RWPE2 (cell line): ENCODE measurements around the gene PNMA6E.

Source experiments
- ATAC-seq: fragments of 200-7000 bp; cut with Tn5 transposase; 3 replicates; pipeline ENCODE4 v1.9.1; 2021; ENCODE audit warnings: low read depth
- DNase-seq: peaks from one replicate; pipeline ENCODE4 v3.0.0-alpha.2; 2020; ENCODE audit warnings: low spot score
- H3K27ac ChIP-seq: fragments of 450-650 bp; 2 replicates; pipeline ENCODE4 v1.5.1; 2017; ENCODE audit warnings: mild to moderate bottlenecking; ENCODE audit not compliant: poor library complexity, severe bottlenecking
- H3K27me3 ChIP-seq: fragments of 250-450 bp; sonication (Bioruptor Pico); 2 replicates; pipeline ENCODE4 v1.5.1; 2021; ENCODE audit warnings: mild to moderate bottlenecking, moderate library complexity; ENCODE audit not compliant: insufficient read depth, poor library complexity, severe bottlenecking
- H3K36me3 ChIP-seq: fragments of 250-450 bp; sonication (Bioruptor Pico); 2 replicates; pipeline ENCODE4 v1.5.1; 2020; ENCODE audit warnings: low read depth, mild to moderate bottlenecking, moderate library complexity
- H3K4me1 ChIP-seq: fragments of 250-450 bp; sonication (Bioruptor Pico); 2 replicates; pipeline ENCODE4 v1.5.1; 2021; ENCODE audit warnings: mild to moderate bottlenecking, moderate library complexity; ENCODE audit not compliant: insufficient read depth, poor library complexity, severe bottlenecking
- H3K4me3 ChIP-seq: fragments of 250-450 bp; sonication (Bioruptor Pico); 2 replicates; pipeline ENCODE4 v1.5.1; 2021; ENCODE audit warnings: mild to moderate bottlenecking, moderate library complexity; ENCODE audit not compliant: severe bottlenecking
- H3K9me3 ChIP-seq: fragments of 250-450 bp; sonication (Bioruptor Pico); 2 replicates; pipeline ENCODE4 v1.5.1; 2021; ENCODE audit warnings: mild to moderate bottlenecking, moderate library complexity; ENCODE audit not compliant: severe bottlenecking
- CTCF ChIP-seq: fragments of 450-650 bp; IDR thresholded peaks from one replicate; pipeline ENCODE4 v1.5.1; 2017; ENCODE audit warnings: mild to moderate bottlenecking, moderate library complexity; ENCODE audit not compliant: poor library complexity, severe bottlenecking

The PNMA6E gene

GRCh38 chrX:153381684-153382532, 19.2 kb downstream of the PNMA6E start:
- H3K36me3 ChIP-seq: no peaks in the 10 kb centered on the region
- no peaks in the 10 kb centered on the region for H3K27me3 ChIP-seq
- H3K4me1 ChIP-seq: no peaks in the 10 kb centered on the region
- H3K9me3 ChIP-seq: no peaks in the 10 kb centered on the region
- TF ChIP-seq CTCF: no peak
- H3K4me3 ChIP-seq: no peak overlapping the region
- no peak for DNase-seq
- no peak overlapping the region for H3K27ac ChIP-seq
- peak; percentile 78 for ATAC-seq

- no peak for TF ChIP-seq CTCF
Measured at GRCh38 chrX:153380691-153381090, 20.5 kb downstream of the PNMA6E start.

GRCh38 chrX:153379971-153380581, 21.1 kb downstream of the PNMA6E start:
- ATAC-seq (no peak), DNase-seq (no peak)
- Histone ChIP-seq H3K4me1 (no peaks in the 10 kb centered on the region), H3K27me3 (no peaks in the 10 kb centered on the region), H3K36me3 (no peaks in the 10 kb centered on the region), H3K9me3 (no peaks in the 10 kb centered on the region), H3K4me3 (no peak overlapping the region), H3K27ac (no peak overlapping the region)
- no peak for TF ChIP-seq CTCF

More at GRCh38 chrX:153380691-153381090, 20.5 kb downstream of the PNMA6E start:
- Histone ChIP-seq H3K9me3 (no peaks in the 10 kb centered on the region), H3K4me1 (no peaks in the 10 kb centered on the region), H3K4me3 (no peak overlapping the region), H3K27me3 (no peaks in the 10 kb centered on the region), H3K27ac (no peak overlapping the region), H3K36me3 (no peaks in the 10 kb centered on the region)
- DNase-seq (no peak), ATAC-seq (no peak)

GRCh38 chrX:153379508-153379907, 21.6 kb downstream of the PNMA6E start:
- no peak for TF ChIP-seq CTCF
- H3K4me1 ChIP-seq: no peaks in the 10 kb centered on the region
- H3K27ac ChIP-seq: no peak overlapping the region
- no peaks in the 10 kb centered on the region for H3K27me3 ChIP-seq
- no peaks in the 10 kb centered on the region for H3K36me3 ChIP-seq
- H3K9me3 ChIP-seq: no peaks in the 10 kb centered on the region
- DNase-seq (no peak), ATAC-seq (no peak)
- H3K4me3 ChIP-seq: no peak overlapping the region

GRCh38 chrX:153378607-153379006, 22.5 kb downstream of the PNMA6E start:
- H3K9me3 ChIP-seq: no peaks in the 10 kb centered on the region
- ATAC-seq (no peak), DNase-seq (no peak)
- no peak overlapping the region for H3K4me3 ChIP-seq
- no peak for TF ChIP-seq CTCF
- H3K4me1 ChIP-seq: no peaks in the 10 kb centered on the region
- no peaks in the 10 kb centered on the region for H3K36me3 ChIP-seq
- H3K27ac ChIP-seq: no peak overlapping the region
- no peaks in the 10 kb centered on the region for H3K27me3 ChIP-seq
